ENCODE measurements around the gene PXDN.
"Not testable (repeated sequence)": the region's sequence is repeated elsewhere in the genome, so short reads cannot be mapped to it uniquely, and the experiment has no call there.

PXDN gene

GRCh38 chr2:1627628-1628381 is 116.5 kb downstream of the PXDN start:
- DNase-seq: no peak

- DNase-seq: no peak
Measured at GRCh38 chr2:1626271-1626681, 118.0 kb downstream of the PXDN start.

GRCh38 chr2:1625281-1626001 is 118.9 kb downstream of the PXDN start:
- peak; percentile 63 for DNase-seq

GRCh38 chr2:1623906-1624445 is 120.3 kb downstream of the PXDN start:
- DNase-seq: no peak

DNA sequence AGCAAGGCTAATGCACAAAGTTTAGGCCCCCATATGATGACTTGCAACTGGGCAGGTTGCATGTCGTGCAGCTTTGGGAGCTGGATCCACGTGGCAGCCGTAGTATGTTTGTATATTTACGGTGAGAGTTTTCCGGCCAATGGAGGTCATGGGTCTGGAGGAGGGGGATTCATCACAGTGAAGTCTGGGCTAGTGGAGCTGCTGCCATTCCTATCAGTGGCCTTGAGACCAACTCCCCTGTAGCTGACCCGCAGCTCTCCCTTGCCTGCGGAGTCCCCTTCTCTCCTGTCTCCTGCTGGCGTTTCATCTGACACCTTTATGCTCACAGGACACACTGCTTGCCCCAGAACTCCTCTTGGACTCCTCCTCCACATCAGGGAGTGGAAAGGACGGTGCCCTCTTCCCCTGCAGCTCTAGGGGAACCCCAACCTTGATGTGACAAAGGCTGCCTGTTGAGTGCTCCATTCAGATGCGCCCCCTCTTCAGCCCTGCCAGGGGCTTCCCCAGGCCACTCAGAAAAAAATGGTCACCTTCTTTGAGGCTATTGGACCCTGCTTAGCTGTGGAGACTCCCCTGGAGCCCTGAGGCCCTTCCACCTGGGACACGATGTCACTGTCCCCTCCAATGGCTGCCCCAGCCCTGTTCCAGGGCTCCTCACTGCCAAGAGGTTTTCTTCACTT is 121.7 kb downstream of the PXDN start:
- DNase-seq: no peak

GRCh38 chr2:1621976-1622375 is 122.3 kb downstream of the PXDN start:
- not testable (repeated sequence) for DNase-seq

DNA sequence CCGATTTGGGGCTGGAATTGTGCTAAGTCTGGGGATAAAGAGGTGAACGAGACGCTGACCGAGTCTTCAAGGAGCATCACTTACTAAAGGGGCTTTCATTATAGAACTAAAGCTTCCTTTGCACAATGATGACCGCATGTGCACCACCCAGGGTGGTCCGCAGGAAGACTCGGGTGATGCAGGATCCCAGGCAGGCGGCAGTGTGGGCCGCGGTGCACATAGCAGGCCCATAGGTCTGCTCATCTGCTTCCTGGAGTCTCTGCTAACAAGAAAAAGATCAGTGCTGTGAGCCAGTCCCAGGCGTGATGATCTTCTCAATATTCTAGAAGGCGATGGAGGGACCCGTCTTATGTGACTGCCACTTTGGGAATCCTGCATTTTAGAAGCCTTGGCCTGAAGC is 122.8 kb downstream of the PXDN start:
- DNase-seq: no peak

GRCh38 chr2:1621041-1621440 is 123.3 kb downstream of the PXDN start:
- DNase-seq: no peak

DNA sequence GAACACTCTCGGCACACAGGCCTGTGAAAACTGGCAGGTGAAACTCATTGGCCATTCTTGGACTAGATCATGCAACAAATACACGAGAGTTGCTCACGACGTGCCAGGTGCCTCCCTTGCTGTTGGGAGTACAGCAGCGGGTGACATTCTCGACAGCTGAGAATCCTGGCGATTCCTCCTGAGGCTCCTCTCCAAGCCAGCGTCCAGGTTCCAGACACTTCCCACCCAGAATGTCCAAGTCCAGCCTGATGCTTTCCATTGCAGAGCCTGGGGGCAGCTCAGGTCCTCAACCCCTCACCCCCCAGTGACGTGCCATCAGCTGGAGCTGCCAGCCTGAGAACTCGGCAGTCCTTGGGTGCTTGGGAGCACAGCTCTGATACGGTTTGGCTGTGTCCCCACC is 124.2 kb downstream of the PXDN start:
- no peak for DNase-seq

GRCh38 chr2:1619556-1619955 is 124.8 kb downstream of the PXDN start:
- no peak for DNase-seq

DNA sequence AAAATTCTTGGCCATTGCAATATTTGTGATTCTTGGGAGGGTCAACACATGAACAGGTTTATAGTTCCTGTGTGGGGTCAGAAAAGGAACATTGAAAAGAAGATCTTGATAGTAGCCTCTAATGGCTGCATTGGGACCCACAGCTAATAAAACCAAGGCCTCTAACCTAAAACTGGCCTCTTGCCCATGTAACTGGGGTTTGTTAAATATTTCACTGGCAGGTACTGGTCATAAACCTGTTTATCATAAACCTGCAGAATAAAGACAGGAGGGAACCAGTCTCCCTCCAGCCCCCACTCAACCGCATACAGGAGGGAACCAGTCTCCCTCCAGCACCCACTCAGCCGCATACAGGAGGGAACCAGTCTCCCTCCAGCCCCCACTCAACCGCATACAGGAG is 125.3 kb downstream of the PXDN start:
- DNase-seq: no peak

- no peak for DNase-seq
Measured at GRCh38 chr2:1618191-1618961, 125.9 kb downstream of the PXDN start.

GRCh38 chr2:1617425-1618021 is 126.8 kb downstream of the PXDN start:
- DNase-seq: no peak

- DNase-seq: no peak
Measured at GRCh38 chr2:1614564-1614963, 129.8 kb downstream of the PXDN start.

DNA sequence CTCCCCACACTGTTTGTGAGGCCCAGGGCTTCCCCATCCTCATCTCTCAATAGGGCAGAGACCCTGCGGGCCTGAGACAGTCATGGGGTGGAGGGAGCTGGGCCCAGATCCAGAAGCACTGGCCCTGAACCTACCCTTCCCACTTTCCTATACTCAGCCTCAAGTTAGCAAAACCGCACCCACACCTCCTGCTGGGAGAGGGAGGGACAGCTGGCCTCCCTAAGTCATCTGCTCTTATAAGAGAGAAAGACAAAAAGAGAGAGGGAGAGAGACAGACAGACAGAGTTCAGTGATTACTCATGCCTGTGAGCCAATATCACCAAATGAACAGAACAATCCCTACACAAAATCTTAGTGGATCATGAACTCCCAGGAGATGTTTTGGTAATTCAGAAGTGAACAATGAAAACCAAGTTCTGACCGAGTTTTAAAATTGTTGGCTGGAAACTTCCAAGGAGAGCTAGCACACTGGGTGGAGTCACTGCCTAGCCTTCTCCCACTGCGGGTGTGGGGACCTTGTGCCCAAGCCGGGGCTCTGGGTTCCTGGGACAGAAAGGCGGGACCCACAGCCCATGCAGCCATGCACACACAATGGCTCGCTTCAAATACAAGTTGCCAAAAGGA is 130.5 kb downstream of the PXDN start:
- no peak for DNase-seq

DNA sequence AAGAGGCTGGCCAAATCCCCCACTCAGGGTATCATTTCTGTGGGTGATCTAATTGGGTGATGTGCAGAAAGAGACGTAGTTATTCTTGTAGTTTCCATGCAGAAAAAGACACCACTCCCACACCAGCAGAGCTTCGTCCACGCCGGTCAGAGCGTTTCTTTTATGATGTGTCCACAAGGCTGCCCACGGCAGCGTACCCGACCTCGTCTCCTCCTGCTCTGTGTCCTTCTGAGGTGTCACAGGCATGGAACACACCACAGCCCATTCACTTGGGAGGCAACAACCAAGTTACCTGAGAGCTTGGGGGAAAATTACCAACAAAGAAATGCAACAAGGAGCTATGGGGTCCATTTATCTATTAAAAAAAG is 131.3 kb downstream of the PXDN start:
- no peak for DNase-seq

DNA sequence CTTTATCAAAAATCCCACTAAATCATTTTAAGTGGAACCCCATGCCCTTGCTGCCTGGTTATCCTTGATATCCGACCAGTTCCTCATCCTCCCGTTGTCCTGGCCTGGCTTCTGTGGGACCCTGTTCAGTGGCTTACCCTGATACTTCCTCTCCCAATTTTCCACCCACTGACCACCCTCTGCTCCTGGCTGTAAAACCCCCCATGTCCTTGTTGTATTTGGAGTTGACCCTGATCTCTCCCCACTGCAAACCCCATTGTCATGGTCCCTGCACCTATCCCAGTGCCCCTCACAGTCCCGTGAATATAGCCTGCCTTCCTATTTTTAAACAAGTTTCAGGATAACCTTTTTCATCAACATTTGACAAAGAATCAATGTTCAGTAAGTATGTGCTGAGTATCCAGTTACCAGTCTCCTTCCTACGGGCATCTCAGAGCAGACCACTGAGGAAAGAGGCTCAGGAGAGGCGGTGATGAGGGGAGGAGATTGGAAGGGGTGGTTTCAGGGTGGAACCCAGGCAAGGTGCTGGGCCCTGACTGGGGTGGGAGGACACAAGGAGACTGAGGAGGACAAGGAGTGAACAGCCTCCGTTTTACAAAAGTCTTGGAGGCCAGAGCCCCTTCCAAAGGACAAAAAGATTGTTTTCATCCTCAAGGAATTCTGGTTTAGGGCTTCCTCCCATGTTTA is 131.8 kb downstream of the PXDN start:
- no peak for DNase-seq

GRCh38 chr2:1611886-1612285 is 132.4 kb downstream of the PXDN start:
- DNase-seq: no peak

GRCh38 chr2:1610096-1610485 is 134.2 kb downstream of the PXDN start:
- DNase-seq: no peak

DNA sequence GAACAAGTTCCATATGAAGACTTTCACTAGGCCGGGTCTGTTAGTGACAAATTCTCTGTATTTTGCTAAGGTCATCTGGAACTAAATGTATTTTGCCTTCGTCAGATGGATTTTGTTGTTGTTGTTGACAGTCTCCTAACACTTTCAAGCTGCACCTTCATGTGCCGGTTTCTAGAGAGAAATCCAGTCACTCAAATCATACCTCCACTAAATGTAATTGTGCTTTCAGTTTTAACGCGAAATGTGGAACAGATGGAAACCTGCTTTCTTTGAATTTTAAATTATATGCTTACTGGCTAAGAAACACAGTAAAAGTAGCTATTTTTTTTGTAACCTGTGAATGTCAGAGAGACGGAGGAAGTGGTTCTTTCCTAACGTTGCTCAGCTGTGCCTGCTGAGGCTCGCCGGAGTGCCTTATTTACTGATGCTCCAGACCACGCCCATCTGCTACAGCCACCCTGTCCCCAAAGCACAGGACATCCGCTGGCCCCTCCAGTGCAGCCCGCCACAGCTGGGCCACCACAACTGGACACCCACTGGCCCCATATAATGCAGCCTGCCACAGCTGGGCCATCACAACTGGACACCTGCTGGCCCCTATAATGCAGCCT is 134.7 kb downstream of the PXDN start:
- peak; percentile 50 for DNase-seq

GRCh38 chr2:1609040-1609439 is 135.3 kb downstream of the PXDN start:
- peak; percentile 22 for DNase-seq
